ENCODE data around the gene TGFBR2.

Gene TGFBR2

DNA sequence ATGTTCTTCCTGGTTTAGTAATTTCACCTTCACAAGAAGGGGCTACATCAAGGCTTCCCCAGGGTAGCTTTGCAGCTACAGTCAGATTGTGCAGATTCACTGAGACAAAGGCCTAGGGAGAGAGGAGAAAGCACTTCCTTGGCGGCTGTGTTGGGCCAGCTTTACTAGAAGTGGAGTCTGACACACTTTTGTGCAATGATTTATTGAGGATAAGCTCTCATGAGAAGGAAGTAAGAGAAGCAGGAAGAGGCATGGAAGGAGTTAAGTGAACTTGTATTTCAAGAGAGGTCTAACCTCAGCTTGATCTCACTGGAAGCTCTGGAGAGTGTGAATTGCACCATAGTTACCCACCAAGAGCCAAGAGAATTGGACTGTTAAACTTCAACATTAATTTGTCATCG is 78.9 kb downstream of the TGFBR2 start:
- no peaks in the 10 kb centered on the region for H3K9me3 ChIP-seq (ENCODE audit: severe bottlenecking)
- H3K27me3 ChIP-seq (ENCODE audit: insufficient read depth, low read depth, severe bottlenecking) = no peaks in the 10 kb centered on the region
- H3K36me3 ChIP-seq = no peaks in the 10 kb centered on the region
- no peak overlapping the region for H3K4me3 ChIP-seq (ENCODE audit: low read depth, low read length)
- H3K27ac ChIP-seq = no peak overlapping the region
- DNase-seq = no peak
- TF ChIP-seq, protein P1, sequence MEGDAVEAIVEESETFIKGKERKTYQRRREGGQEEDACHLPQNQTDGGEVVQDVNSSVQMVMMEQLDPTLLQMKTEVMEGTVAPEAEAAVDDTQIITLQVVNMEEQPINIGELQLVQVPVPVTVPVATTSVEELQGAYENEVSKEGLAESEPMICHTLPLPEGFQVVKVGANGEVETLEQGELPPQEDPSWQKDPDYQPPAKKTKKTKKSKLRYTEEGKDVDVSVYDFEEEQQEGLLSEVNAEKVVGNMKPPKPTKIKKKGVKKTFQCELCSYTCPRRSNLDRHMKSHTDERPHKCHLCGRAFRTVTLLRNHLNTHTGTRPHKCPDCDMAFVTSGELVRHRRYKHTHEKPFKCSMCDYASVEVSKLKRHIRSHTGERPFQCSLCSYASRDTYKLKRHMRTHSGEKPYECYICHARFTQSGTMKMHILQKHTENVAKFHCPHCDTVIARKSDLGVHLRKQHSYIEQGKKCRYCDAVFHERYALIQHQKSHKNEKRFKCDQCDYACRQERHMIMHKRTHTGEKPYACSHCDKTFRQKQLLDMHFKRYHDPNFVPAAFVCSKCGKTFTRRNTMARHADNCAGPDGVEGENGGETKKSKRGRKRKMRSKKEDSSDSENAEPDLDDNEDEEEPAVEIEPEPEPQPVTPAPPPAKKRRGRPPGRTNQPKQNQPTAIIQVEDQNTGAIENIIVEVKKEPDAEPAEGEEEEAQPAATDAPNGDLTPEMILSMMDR (IDR thresholded peaks at IDR 0.05; ENCODE audit: low read depth, low read length) = no peak

DNA sequence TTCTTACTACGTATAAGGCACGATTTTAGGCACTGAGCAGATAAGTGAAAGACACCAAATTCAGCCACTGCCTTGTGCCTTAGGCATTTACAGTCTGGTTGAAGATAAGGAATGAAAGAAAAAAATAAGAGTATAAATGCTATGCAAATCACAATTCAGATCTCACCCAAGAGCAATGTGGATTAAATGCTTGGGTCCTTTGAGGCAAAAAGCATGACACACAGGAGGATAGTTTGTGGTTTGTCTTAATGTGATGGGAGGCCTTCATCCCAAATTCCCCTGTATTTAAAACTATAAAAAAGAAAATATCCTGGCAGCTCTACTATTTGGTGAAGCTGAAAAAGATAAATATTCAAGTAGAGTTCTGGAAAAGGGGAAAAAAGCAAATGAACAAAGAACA is 79.8 kb downstream of the TGFBR2 start:
- TF ChIP-seq, protein P1 (IDR thresholded peaks at IDR 0.05; ENCODE audit: low read depth, low read length) = no peak
- Histone ChIP-seq H3K27me3 (ENCODE audit: insufficient read depth, low read depth, severe bottlenecking) (no peaks in the 10 kb centered on the region), H3K9me3 (ENCODE audit: severe bottlenecking) (no peaks in the 10 kb centered on the region), H3K36me3 (no peaks in the 10 kb centered on the region), H3K4me3 (ENCODE audit: low read depth, low read length) (no peak overlapping the region), H3K27ac (no peak overlapping the region)
- no peak for DNase-seq

DNA sequence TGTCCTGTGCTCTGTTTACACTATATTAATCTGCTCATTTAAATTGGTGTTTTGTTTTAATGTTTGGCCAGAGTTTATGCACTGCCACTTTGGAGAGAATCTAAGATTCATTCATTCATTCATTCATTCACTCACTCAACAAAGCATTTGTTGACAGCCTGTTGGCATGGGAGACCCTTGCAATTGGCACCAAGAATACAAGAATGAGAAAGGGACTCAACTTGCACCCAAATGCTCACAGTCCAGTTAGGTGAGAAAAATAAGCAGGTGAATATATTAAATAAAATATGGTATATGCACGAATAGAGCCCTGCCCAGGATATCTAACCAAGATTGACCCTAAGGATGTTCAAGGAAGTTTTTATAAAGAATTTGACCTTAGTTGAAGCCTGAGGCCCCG is 80.4 kb downstream of the TGFBR2 start:
- Histone ChIP-seq H3K4me3 (ENCODE audit: low read depth, low read length) (no peak overlapping the region), H3K27ac (no peak overlapping the region), H3K36me3 (no peaks in the 10 kb centered on the region), H3K27me3 (ENCODE audit: insufficient read depth, low read depth, severe bottlenecking) (no peaks in the 10 kb centered on the region), H3K9me3 (ENCODE audit: severe bottlenecking) (no peaks in the 10 kb centered on the region)
- no peak for DNase-seq
- TF ChIP-seq, protein P1 (IDR thresholded peaks at IDR 0.05; ENCODE audit: low read depth, low read length) = no peak

DNA sequence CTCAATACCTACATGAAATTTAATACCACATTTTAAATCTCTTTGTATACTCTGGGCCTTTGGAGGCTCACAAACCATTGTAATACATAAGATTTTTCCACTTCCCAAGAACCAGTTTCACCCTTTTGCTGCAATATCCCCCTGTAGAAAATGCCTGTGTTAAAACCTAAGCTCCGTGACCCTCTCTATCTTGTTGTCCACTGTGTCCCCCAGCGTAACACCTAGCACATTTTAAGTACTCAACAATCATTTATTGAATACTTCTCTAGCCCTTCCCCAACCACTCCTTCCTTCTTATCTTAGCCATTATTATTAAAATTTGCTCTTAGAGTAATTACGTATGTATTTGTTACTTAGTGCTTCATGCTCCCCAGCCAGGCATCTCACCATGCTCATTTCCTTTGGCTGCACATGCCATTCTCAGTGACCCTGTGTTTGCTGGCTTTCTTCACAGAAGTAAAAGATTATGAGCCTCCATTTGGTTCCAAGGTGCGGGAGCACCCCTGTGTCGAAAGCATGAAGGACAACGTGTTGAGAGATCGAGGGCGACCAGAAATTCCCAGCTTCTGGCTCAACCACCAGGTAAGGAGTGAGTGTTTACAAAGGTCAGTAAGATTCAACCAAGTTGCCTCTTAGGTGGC is 81.6 kb downstream of the TGFBR2 start:
- Histone ChIP-seq H3K27me3 (ENCODE audit: insufficient read depth, low read depth, severe bottlenecking) (no peaks in the 10 kb centered on the region), H3K36me3 (no peaks in the 10 kb centered on the region), H3K4me3 (ENCODE audit: low read depth, low read length) (no peak overlapping the region), H3K9me3 (ENCODE audit: severe bottlenecking) (no peaks in the 10 kb centered on the region), H3K27ac (no peak overlapping the region)
- TF ChIP-seq, protein P1 (IDR thresholded peaks at IDR 0.05; ENCODE audit: low read depth, low read length) = no peak
- no peak for DNase-seq

DNA sequence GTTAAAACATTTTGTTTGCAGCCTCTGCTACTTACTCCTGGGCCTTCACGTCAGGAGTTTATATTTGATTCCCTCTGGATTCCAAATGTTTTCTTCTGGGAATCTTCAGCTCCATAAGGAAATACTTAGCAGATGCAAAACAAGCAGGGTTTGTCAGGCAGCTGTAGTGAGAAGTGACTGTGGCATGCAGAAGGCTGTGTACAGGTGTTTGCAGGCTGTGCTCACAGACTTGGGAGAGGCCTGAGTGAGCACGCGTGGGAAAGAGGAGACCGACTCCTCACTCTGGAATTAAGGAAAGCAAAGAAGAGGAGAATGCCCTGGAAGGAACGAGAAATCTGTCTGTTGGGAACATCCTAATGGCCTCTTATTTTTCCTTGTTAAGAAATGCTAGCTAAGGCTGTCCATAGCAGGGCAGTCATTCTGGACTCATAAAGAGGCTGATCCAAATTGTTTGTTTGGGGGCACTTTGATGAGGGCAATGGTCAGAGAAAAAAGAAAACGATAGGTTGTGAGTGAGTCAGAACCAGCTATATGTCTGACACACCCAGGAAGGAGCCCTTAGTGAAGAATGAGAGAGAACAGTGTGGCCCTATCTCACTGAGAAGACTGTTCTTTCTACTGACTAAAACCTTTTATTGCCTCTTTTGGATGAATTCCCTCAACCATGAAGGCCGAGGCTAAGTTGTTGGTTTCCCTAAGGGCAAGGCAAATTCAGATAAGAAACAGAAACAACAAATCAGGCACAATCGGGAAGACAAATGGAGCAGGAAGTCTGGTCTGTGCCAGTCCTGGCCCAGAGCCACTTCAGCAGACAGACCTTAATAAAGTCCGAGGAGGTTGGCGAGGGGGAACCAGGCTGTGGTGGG is 82.6 kb downstream of the TGFBR2 start:
- Histone ChIP-seq H3K27me3 (ENCODE audit: insufficient read depth, low read depth, severe bottlenecking) (no peaks in the 10 kb centered on the region), H3K36me3 (no peaks in the 10 kb centered on the region), H3K27ac (no peak overlapping the region), H3K9me3 (ENCODE audit: severe bottlenecking) (no peaks in the 10 kb centered on the region), H3K4me3 (ENCODE audit: low read depth, low read length) (no peak overlapping the region)
- DNase-seq = no peak
- TF ChIP-seq, protein P1 (IDR thresholded peaks at IDR 0.05; ENCODE audit: low read depth, low read length) = no peak

Data from WERI-Rb-1 (cell line).